ENCODE results near the gene HEXIM2.

The HEXIM2 gene

DNA sequence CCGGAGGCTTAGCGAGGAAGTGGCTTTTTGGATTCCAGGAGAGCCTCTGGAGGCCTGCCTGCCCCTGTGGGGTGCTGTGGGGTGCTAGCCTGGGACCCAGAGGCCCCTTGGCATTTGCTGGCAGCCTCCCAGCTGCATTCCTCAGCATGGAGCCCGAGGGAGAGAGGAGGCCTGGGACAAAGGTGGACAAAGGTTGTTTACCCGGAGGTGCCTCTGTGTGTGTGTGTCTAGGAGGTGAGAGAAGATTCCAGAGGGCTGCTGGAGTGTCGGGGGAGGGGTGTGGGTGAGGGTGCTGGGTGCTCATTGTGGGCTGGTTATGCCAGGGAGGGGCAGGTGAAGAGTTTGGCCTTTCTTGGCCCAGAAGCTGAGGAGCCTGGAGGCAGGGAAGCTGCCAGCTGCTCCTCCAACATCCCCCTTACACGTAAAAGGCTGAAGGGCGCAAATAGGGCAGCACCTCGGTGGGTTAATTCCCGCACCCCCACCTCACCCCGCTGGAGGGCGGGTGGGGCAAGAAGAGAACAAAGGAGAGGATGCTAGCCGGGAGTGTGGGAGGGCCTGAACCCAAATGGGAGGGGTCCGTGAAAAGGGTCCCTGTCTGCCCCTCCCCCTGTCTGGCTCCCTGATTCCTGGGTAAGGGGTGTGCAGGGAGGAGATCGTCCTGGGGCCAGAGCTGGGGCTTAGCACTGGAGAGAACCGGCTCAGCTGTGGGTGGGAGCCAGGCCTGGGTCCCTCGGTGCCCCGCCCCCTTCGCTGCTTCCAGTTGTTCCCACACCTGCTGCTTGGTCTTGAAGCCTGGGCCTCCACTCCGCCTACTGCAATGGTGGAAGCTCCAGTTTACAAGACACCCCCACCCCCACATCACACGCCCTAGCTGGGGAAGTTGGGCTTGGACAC is 9.9 kb downstream of the HEXIM2 start:
- H3K9ac ChIP-seq (ENCODE audit: low read length), result peak overlapping the region; percentile 94
- H2AFZ ChIP-seq (ENCODE audit: low read depth, low read length), result peak overlapping the region; percentile 20
- H3K4ac ChIP-seq (ENCODE audit: low read depth in 1 of 2, low read length in 2 of 2), result peak overlapping the region; percentile 34 to 78
- H4K8ac ChIP-seq (ENCODE audit: low read length), result peak overlapping the region; percentile 97
- H2BK5ac ChIP-seq (ENCODE audit: low read depth, low read length, poor library complexity, severe bottlenecking), result peak overlapping the region; percentile 88
- H2BK120ac ChIP-seq (ENCODE audit: low read depth, low read length), result peak overlapping the region; percentile 44
- no peak overlapping the region for H3K14ac ChIP-seq (ENCODE audit: low read length in 2 of 2)
- H3K9me3 ChIP-seq (ENCODE audit: control insufficient read depth, low read length), result no peaks in the 10 kb centered on the region
- no peak for DNase-seq
- peak overlapping the region; percentile 38 for H3K4me2 ChIP-seq (ENCODE audit: low read length, poor library complexity, severe bottlenecking)
- H3K27me3 ChIP-seq (ENCODE audit: control insufficient read depth in 1 of 2, insufficient read depth in 1 of 2, low read length in 2 of 2), result no peaks in the 10 kb centered on the region
- H4K91ac ChIP-seq (ENCODE audit: low read length), result peak overlapping the region; percentile 77
- peak overlapping the region in 1 of 2 experiments; percentile 79 for H3K4me3 ChIP-seq (ENCODE audit: insufficient read depth in 1 of 2, low read depth in 1 of 2, low read length in 2 of 2)
- peak overlapping the region in 1 of 2 experiments; percentile 67 for H2BK12ac ChIP-seq (ENCODE audit: low read length in 2 of 2)
- peaks cover 32% of the 10 kb centered on the region for H3K4me1 ChIP-seq (ENCODE audit: control insufficient read depth, insufficient read depth, low read depth, low read length)
- peak overlapping the region; percentile 70 for H2AK5ac ChIP-seq (ENCODE audit: low read length, severe bottlenecking)
- H3K27ac ChIP-seq (ENCODE audit: low read length, poor library complexity, severe bottlenecking), result peak overlapping the region; percentile 81
- no peaks in the 10 kb centered on the region for H3K79me1 ChIP-seq (replicated peaks; ENCODE audit: low read length, poor library complexity, severe bottlenecking)
- peaks cover 9 to 13% of the 10 kb centered on the region in 2 experiments for H3K36me3 ChIP-seq (ENCODE audit: control insufficient read depth in 1 of 2, insufficient read depth in 2 of 2, low read depth in 1 of 2, low read length in 2 of 2)
- H3K18ac ChIP-seq (ENCODE audit: low read depth in 1 of 2, low read length in 2 of 2), result peak overlapping the region; percentile 71 to 88
- H3K23ac ChIP-seq (ENCODE audit: low read length in 2 of 2), result no peak overlapping the region
- 61% methylated on average over 15 of the region's 20 CpGs for WGBS
- peak overlapping the region; percentile 91 for H2BK15ac ChIP-seq (ENCODE audit: low read depth, poor library complexity, severe bottlenecking)

DNA sequence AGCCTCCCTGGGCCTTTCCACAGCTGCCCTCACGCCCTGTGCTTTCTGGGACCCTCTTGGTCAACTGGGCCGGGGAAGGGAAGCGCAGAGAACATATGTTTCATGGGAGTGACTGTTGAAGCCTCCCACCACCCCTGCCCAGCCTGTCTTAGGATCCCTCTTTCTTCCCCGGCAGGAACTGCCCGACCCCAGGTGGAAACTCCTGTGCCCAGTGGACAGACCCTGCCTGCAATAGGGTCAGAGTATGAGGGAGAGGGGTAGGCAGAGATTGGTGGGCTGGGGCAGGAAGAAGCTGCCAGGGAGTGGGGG is 10.5 kb downstream of the HEXIM2 start:
- H2BK5ac ChIP-seq (ENCODE audit: low read depth, low read length, poor library complexity, severe bottlenecking), result peak overlapping the region; percentile 88
- H4K91ac ChIP-seq (ENCODE audit: low read length), result peak overlapping the region; percentile 77
- peak overlapping the region in 1 of 2 experiments; percentile 79 for H3K4me3 ChIP-seq (ENCODE audit: insufficient read depth in 1 of 2, low read depth in 1 of 2, low read length in 2 of 2)
- peak overlapping the region; percentile 34 to 67 for H2BK12ac ChIP-seq (ENCODE audit: low read length in 2 of 2)
- no peak overlapping the region for H3K4me2 ChIP-seq (ENCODE audit: low read length, poor library complexity, severe bottlenecking)
- no peaks in the 10 kb centered on the region for H3K9me3 ChIP-seq (ENCODE audit: control insufficient read depth, low read length)
- peak overlapping the region; percentile 71 to 88 for H3K18ac ChIP-seq (ENCODE audit: low read depth in 1 of 2, low read length in 2 of 2)
- peak overlapping the region; percentile 81 for H3K27ac ChIP-seq (ENCODE audit: low read length, poor library complexity, severe bottlenecking)
- no peak overlapping the region for H3K23ac ChIP-seq (ENCODE audit: low read length in 2 of 2)
- peaks cover 32% of the 10 kb centered on the region for H3K4me1 ChIP-seq (ENCODE audit: control insufficient read depth, insufficient read depth, low read depth, low read length)
- no peaks in the 10 kb centered on the region for H3K79me1 ChIP-seq (replicated peaks; ENCODE audit: low read length, poor library complexity, severe bottlenecking)
- 91% methylated on average over 5 of the region's 5 CpGs for WGBS
- H3K14ac ChIP-seq (ENCODE audit: low read length in 2 of 2), result no peak overlapping the region
- peak overlapping the region; percentile 97 for H4K8ac ChIP-seq (ENCODE audit: low read length)
- H2AFZ ChIP-seq (ENCODE audit: low read depth, low read length), result peak overlapping the region; percentile 8
- peaks cover 9 to 13% of the 10 kb centered on the region in 2 experiments for H3K36me3 ChIP-seq (ENCODE audit: control insufficient read depth in 1 of 2, insufficient read depth in 2 of 2, low read depth in 1 of 2, low read length in 2 of 2)
- H2BK15ac ChIP-seq (ENCODE audit: low read depth, poor library complexity, severe bottlenecking), result peak overlapping the region; percentile 87
- H3K9ac ChIP-seq (ENCODE audit: low read length), result peak overlapping the region; percentile 94
- peak overlapping the region; percentile 70 for H2AK5ac ChIP-seq (ENCODE audit: low read length, severe bottlenecking)
- no peaks in the 10 kb centered on the region for H3K27me3 ChIP-seq (ENCODE audit: control insufficient read depth in 1 of 2, insufficient read depth in 1 of 2, low read length in 2 of 2)
- H2BK120ac ChIP-seq (ENCODE audit: low read depth, low read length), result peak overlapping the region; percentile 24
- H3K4ac ChIP-seq (ENCODE audit: low read depth in 1 of 2, low read length in 2 of 2), result peak overlapping the region; percentile 5 to 78
- no peak for DNase-seq

DNA sequence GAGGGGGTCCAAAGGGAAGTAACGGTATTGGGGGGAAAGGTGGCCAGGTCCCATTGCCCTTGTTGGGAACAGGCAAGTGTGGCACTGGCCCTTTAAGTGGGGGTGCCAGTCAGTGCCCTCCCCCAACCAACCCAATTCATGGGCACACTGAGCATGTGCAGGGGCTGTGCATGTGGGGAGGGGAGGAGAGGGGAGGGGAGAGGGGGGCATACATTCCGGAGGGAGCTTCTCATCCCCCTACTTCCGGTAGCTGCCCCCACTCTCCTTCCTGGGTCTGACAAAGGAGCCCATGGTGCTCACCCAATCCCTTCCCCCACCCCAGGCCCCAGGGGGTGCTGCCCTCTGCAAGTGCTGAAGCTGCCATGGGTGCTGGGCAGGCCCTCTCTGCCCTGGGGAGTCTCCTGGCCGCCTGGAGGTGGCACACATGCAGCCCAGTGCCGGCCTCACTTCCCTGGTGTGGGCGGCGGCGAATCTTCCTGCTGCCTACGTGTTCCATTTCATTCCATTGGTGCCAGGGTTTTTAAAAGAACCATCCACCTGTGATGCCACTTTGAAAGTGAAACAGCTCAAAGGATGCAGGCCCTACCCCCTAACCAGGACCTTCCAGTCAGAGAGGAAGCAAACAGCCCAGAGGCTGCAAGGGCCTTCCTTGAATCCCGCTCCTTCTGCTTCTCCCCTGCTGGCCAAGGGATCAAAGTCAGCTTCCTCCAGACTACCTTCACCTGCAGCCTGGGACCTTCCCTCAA is 11.0 kb downstream of the HEXIM2 start:
- peak overlapping the region in 1 of 2 experiments; percentile 34 for H2BK12ac ChIP-seq (ENCODE audit: low read length in 2 of 2)
- peak overlapping the region; percentile 70 for H2AK5ac ChIP-seq (ENCODE audit: low read length, severe bottlenecking)
- H4K91ac ChIP-seq (ENCODE audit: low read length), result peak overlapping the region; percentile 85
- no peaks in the 10 kb centered on the region for H3K9me3 ChIP-seq (ENCODE audit: control insufficient read depth, low read length)
- peak overlapping the region; percentile 17 to 78 for H3K4ac ChIP-seq (ENCODE audit: low read depth in 1 of 2, low read length in 2 of 2)
- peak overlapping the region; percentile 61 for H3K4me2 ChIP-seq (ENCODE audit: low read length, poor library complexity, severe bottlenecking)
- H2BK120ac ChIP-seq (ENCODE audit: low read depth, low read length), result peak overlapping the region; percentile 69
- H3K23ac ChIP-seq (ENCODE audit: low read length in 2 of 2), result no peak overlapping the region
- no peaks in the 10 kb centered on the region for H3K79me1 ChIP-seq (replicated peaks; ENCODE audit: low read length, poor library complexity, severe bottlenecking)
- H4K8ac ChIP-seq (ENCODE audit: low read length), result peak overlapping the region; percentile 97
- H2BK5ac ChIP-seq (ENCODE audit: low read depth, low read length, poor library complexity, severe bottlenecking), result peak overlapping the region; percentile 88
- no peaks in the 10 kb centered on the region for H3K27me3 ChIP-seq (ENCODE audit: control insufficient read depth in 1 of 2, insufficient read depth in 1 of 2, low read length in 2 of 2)
- peaks cover 34% of the 10 kb centered on the region for H3K4me1 ChIP-seq (ENCODE audit: control insufficient read depth, insufficient read depth, low read depth, low read length)
- peak; percentile 20 for DNase-seq
- peak overlapping the region in 1 of 2 experiments; percentile 79 for H3K4me3 ChIP-seq (ENCODE audit: insufficient read depth in 1 of 2, low read depth in 1 of 2, low read length in 2 of 2)
- peak overlapping the region; percentile 8 for H2AFZ ChIP-seq (ENCODE audit: low read depth, low read length)
- H3K36me3 ChIP-seq (ENCODE audit: control insufficient read depth in 1 of 2, insufficient read depth in 2 of 2, low read depth in 1 of 2, low read length in 2 of 2), result peaks cover 9 to 13% of the 10 kb centered on the region in 2 experiments
- 56% methylated on average over 10 of the region's 10 CpGs for WGBS
- H3K27ac ChIP-seq (ENCODE audit: low read length, poor library complexity, severe bottlenecking), result peak overlapping the region; percentile 93
- H3K18ac ChIP-seq (ENCODE audit: low read depth in 1 of 2, low read length in 2 of 2), result peak overlapping the region; percentile 71 to 88
- H3K9ac ChIP-seq (ENCODE audit: low read length), result peak overlapping the region; percentile 94
- no peak overlapping the region for H3K14ac ChIP-seq (ENCODE audit: low read length in 2 of 2)
- H2BK15ac ChIP-seq (ENCODE audit: low read depth, poor library complexity, severe bottlenecking), result peak overlapping the region; percentile 87

DNA sequence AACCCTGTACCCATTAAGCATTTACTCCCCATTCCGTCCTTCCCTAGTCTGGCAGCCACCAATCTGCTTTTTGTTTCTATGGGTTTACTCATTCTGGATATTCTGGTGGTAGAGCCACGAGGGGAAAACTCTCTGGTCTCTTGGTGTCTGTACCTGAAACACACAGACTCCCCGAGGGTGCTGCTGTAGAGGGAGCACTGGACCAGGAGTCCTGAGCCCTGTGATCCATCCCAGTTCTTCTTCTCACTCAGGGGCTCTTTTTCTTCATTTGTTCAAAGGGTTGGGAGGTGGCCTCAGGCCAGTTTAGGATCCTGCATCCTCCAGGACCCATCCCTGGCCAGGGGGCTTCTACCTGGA is 14.1 kb downstream of the HEXIM2 start:
- Histone ChIP-seq H3K4me2 (ENCODE audit: low read length, poor library complexity, severe bottlenecking) (no peak overlapping the region), H3K27me3 (ENCODE audit: control insufficient read depth in 1 of 2, insufficient read depth in 1 of 2, low read length in 2 of 2) (no peaks in the 10 kb centered on the region), H2AK5ac (ENCODE audit: low read length, severe bottlenecking) (peak overlapping the region; percentile 93), H3K36me3 (ENCODE audit: control insufficient read depth in 1 of 2, insufficient read depth in 2 of 2, low read depth in 1 of 2, low read length in 2 of 2) (no peaks in the 10 kb centered on the region), H3K18ac (ENCODE audit: low read depth in 1 of 2, low read length in 2 of 2) (peak overlapping the region in 1 of 2 experiments; percentile 74), H3K4me3 (ENCODE audit: insufficient read depth in 1 of 2, low read depth in 1 of 2, low read length in 2 of 2) (no peak overlapping the region), H2BK5ac (ENCODE audit: low read depth, low read length, poor library complexity, severe bottlenecking) (no peak overlapping the region), H4K8ac (ENCODE audit: low read length) (no peak overlapping the region), H4K91ac (ENCODE audit: low read length) (no peak overlapping the region), H3K14ac (ENCODE audit: low read length in 2 of 2) (no peak overlapping the region), H2BK12ac (ENCODE audit: low read length in 2 of 2) (peak overlapping the region in 1 of 2 experiments; percentile 81), H3K9me3 (ENCODE audit: control insufficient read depth, low read length) (no peaks in the 10 kb centered on the region), H3K4me1 (ENCODE audit: control insufficient read depth, insufficient read depth, low read depth, low read length) (peaks cover 29% of the 10 kb centered on the region), H2BK15ac (ENCODE audit: low read depth, poor library complexity, severe bottlenecking) (no peak overlapping the region), H3K27ac (ENCODE audit: low read length, poor library complexity, severe bottlenecking) (no peak overlapping the region), H2AFZ (ENCODE audit: low read depth, low read length) (no peak overlapping the region), H3K4ac (ENCODE audit: low read depth in 1 of 2, low read length in 2 of 2) (no peak overlapping the region), H3K79me1 (replicated peaks; ENCODE audit: low read length, poor library complexity, severe bottlenecking) (no peaks in the 10 kb centered on the region), H3K9ac (ENCODE audit: low read length) (no peak overlapping the region), H2BK120ac (ENCODE audit: low read depth, low read length) (no peak overlapping the region), H3K23ac (ENCODE audit: low read length in 2 of 2) (no peak overlapping the region)
- DNase-seq, result no peak
- 87% methylated on average over 3 of the region's 3 CpGs for WGBS
